Measurements from ENCODE around the gene PCED1B. TPM values are rescaled to one million over a fixed set of nuclear protein-coding genes. Genes with fewer than 3 reads are reported as not detected.
"Not testable (repeated sequence)": the region's sequence is repeated elsewhere in the genome, so short reads cannot be mapped to it uniquely, and the experiment has no call there.

Gene PCED1B
- polyA plus RNA-seq, 3 donors from 2014 or later, result 3.2 to 26.4 (median 7.4) TPM

DNA sequence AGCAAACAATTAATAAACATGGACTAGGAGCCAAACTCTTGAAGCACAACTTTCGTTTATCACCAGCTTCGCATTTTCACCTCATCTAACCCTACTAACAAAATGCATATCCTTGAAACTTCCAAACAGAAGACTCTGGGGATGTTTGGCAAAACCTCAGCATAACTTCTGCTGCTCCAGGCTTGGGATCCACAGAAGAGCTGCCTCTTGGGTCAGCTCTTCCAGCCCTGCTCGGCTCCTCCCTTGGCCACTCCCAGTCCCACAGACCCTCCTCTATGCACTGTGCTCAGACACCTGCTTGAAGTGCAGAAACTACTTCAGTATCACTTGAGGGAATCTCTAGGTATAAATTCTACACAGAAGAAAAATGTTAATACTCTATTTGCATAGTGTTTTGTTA is 110.3 kb downstream of the PCED1B start:
- H3K9me3 Mint-ChIP-seq, result peaks cover 0 to 3% (median 0%) of the 10 kb centered on the region in 6 donors
- H3K27me3 Mint-ChIP-seq (ENCODE audit: low read depth in 3 of 3), result peaks cover 2 to 6% (median 3%) of the 10 kb centered on the region in 3 donors
- H3K4me3 Mint-ChIP-seq, result peak overlapping the region in 1 of 5 donors; percentile 23
- peak overlapping the region; percentile 95 to 97 (median 96) for H3K27ac Mint-ChIP-seq
- no peak for DNase-seq
- peaks cover 21 to 32% (median 32%) of the 10 kb centered on the region in 3 donors for H3K36me3 Mint-ChIP-seq
- H3K4me1 Mint-ChIP-seq, result peaks cover 81 to 93% of the 10 kb centered on the region in 2 donors

DNA sequence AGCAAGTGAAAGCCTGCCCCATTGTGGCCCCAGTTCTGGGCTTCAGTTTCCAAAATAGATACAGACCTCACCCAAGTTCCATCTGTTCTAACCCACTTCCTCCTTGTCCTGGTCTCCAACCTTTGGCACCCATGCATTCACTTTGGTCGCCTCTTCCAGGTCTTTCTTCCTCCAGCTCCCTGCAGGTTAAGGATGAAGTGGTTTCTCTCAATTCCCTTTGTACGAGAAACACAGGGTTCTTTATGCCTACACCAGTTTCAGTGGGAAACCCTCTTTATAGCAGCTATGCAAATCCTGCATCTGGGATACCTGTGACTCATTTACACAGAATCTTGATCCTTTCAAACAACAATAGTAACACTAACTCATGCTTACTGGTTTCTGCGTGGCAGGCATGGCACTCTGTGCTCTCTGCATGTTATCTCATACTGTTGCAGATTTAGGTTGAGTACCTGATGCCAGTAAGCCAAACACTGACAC is 110.9 kb downstream of the PCED1B start:
- peak overlapping the region in 1 of 5 donors; percentile 36 for H3K4me3 Mint-ChIP-seq
- H3K27me3 Mint-ChIP-seq (ENCODE audit: low read depth in 3 of 3), result peaks cover 2 to 6% (median 3%) of the 10 kb centered on the region in 3 donors
- no peak for DNase-seq
- H3K36me3 Mint-ChIP-seq, result peaks cover 21 to 27% (median 27%) of the 10 kb centered on the region in 3 donors
- H3K4me1 Mint-ChIP-seq, result peaks cover 83 to 93% of the 10 kb centered on the region in 2 donors
- H3K27ac Mint-ChIP-seq, result peak overlapping the region; percentile 95 to 97 (median 96)
- H3K9me3 Mint-ChIP-seq, result peaks cover 0 to 3% (median 0%) of the 10 kb centered on the region in 6 donors

DNA sequence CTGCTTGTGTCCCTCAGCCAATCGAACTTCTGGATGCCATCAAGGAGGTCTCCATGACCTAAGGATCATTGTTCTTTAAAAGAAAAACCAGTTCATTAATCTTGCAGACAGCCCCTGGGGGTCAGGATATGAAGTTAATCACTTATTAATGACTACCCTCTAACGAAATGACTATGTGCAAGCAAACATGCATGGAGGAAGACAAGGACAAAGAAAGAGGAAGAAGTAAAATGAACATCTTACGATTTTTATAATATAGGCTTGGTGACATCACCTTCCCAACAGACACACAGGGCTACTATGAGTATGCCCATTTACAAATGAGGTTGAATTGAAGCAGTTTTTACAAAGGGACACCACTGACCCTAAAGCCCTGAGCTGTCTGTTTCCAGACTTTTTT is 111.5 kb downstream of the PCED1B start:
- peaks cover 86 to 98% of the 10 kb centered on the region in 2 donors for H3K4me1 Mint-ChIP-seq
- H3K9me3 Mint-ChIP-seq, result peaks cover 0 to 3% (median 0%) of the 10 kb centered on the region in 6 donors
- DNase-seq, result no peak
- peaks cover 21 to 27% (median 24%) of the 10 kb centered on the region in 3 donors for H3K36me3 Mint-ChIP-seq
- peaks cover 2 to 6% (median 3%) of the 10 kb centered on the region in 3 donors for H3K27me3 Mint-ChIP-seq (ENCODE audit: low read depth in 3 of 3)
- H3K27ac Mint-ChIP-seq, result peak overlapping the region; percentile 95 to 97 (median 96)
- peak overlapping the region; percentile 0 to 92 (median 52) for H3K4me3 Mint-ChIP-seq

DNA sequence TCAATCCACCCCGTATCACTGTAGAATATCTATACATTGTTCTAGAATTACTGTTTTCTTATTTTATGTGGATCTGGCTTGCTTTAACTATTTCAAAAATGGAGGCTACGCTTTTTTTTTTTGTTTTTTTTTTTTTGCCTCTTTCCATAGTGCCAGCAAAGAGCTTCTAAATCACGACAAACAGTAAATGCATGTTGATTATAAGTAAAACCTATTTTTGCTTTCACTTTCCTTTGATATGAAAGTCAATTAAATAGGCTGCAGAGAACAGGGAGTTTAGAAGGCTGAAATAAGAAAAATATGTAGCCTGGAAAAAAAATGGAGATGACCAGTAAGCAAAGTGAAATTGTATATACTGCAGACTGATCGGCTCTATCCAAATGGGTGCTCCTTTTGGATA is 112.6 kb downstream of the PCED1B start:
- Mint-ChIP-seq H3K27me3 (ENCODE audit: low read depth in 3 of 3) (peaks cover 2 to 6% (median 3%) of the 10 kb centered on the region in 3 donors), H3K36me3 (peaks cover 21 to 24% (median 21%) of the 10 kb centered on the region in 3 donors), H3K27ac (peak overlapping the region; percentile 95 to 97 (median 96))

DNA sequence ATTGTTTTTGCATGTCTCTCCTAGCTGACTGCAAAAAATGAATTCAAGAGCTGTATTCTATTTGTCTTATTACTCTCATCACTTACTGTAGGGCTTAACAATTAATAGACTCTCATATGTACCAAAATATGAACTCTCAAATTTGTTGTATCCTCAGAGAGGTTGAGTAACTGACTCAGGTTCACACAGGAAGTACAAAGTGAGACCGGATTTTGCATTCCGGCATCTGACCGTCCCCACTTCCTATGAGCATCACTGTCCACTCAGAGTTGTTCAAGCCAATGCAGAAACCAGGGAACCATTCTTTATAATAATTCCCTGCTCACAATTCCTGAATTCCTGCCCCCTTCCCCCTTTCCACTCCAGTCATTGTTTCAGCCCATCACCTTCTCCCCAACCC is 113.6 kb downstream of the PCED1B start:
- peak overlapping the region; percentile 95 to 97 (median 96) for H3K27ac Mint-ChIP-seq
- peaks cover 16 to 20% (median 20%) of the 10 kb centered on the region in 3 donors for H3K36me3 Mint-ChIP-seq
- peaks cover 0 to 3% (median 0%) of the 10 kb centered on the region in 6 donors for H3K9me3 Mint-ChIP-seq
- peaks cover 2 to 6% (median 3%) of the 10 kb centered on the region in 3 donors for H3K27me3 Mint-ChIP-seq (ENCODE audit: low read depth in 3 of 3)
- peaks cover 76 to 87% of the 10 kb centered on the region in 2 donors for H3K4me1 Mint-ChIP-seq
- peak overlapping the region; percentile 79 to 92 (median 82) for H3K4me3 Mint-ChIP-seq
- peak; percentile 55 to 58 (median 56) for DNase-seq

More for the DNA sequence above, 112.6 kb downstream of the PCED1B start:
- Mint-ChIP-seq H3K4me3 (peak overlapping the region; percentile 79 to 92 (median 84)), H3K4me1 (peaks cover 79 to 90% of the 10 kb centered on the region in 2 donors), H3K9me3 (peaks cover 0 to 3% (median 0%) of the 10 kb centered on the region in 6 donors)
- DNase-seq, result peak in 2 of 3 donors; percentile 34 to 40

DNA sequence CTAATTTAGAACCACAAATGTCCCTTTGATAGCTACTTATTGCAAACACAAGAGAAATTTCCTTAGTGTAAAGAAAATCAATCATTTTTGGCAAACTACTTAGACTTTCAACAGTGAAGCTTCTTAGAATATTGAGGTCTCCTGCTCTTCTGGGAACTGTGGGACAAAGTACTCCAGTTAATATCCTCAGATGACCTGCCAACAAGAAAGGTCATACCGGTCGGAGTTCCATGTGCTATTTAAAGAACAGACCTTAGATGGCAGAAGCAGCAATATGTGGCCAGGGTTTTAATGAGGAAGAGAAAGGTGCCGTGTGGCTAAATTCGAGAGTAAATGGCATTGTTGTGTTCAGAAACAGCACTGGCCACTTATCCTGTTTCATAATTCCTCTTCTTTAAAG is 115.1 kb downstream of the PCED1B start:
- Mint-ChIP-seq H3K36me3 (peaks cover 11 to 18% (median 14%) of the 10 kb centered on the region in 3 donors), H3K9me3 (peaks cover 0 to 3% (median 0%) of the 10 kb centered on the region in 6 donors), H3K27me3 (ENCODE audit: low read depth in 3 of 3) (peaks cover 2 to 6% (median 3%) of the 10 kb centered on the region in 3 donors), H3K4me3 (peak overlapping the region; percentile 41 to 91 (median 80)), H3K4me1 (peaks cover 69 to 87% of the 10 kb centered on the region in 2 donors), H3K27ac (peak overlapping the region; percentile 84 to 97 (median 96))
- no peak for DNase-seq

DNA sequence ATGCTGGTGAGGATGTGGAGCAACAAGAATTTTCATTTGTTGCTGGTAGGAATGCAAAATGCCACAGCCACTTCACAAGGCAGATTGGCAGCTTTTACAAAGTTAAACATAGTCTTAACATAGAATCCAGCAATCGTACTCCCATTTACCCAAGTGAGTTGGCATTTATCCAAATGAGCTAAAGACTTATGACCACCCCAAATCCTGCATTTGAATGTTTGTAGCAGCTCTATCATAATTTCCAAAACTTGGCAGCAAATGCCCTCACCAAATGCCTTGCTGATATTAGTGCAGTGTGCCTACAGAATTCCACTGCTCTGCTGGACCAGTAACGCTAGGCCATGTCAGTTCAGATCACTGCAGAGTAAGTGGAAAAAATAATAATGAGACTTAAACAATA is 121.0 kb downstream of the PCED1B start:
- Mint-ChIP-seq H3K9me3 (no peaks in the 10 kb centered on the region), H3K4me1 (peaks cover 48 to 72% of the 10 kb centered on the region in 2 donors), H3K27me3 (ENCODE audit: low read depth in 3 of 3) (no peaks in the 10 kb centered on the region), H3K27ac (peak overlapping the region; percentile 31 to 79 (median 63)), H3K4me3 (no peak overlapping the region), H3K36me3 (peaks cover 18 to 36% (median 20%) of the 10 kb centered on the region in 3 donors)
- DNase-seq, result no peak

DNA sequence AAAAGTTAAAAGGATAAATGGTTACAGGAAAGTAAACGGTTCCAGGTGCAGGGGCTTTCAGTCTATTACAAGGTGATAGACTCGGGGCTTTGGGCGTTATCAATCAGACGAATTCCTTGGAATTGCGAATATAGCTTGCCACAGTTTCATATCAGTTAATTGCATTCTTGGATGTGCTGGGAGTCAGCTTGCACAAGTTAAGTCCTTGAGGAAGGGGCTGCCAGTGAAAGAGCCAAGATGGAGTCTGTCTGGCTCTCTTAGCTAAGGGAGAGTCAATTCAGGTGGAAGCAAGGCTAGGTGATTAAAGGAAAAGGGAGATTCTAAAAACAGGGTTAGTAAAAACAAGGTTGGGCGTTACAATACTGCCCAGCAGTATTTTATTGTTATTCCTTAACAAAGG is 121.8 kb downstream of the PCED1B start:
- H3K4me3 Mint-ChIP-seq; DNase-seq; H3K27me3 Mint-ChIP-seq (ENCODE audit: low read depth in 3 of 3); H3K9me3 Mint-ChIP-seq: not testable (repeated sequence)
- peak overlapping the region in 4 of 6 donors; percentile 31 to 74 (median 37) for H3K27ac Mint-ChIP-seq
- peaks cover 52 to 72% of the 10 kb centered on the region in 2 donors for H3K4me1 Mint-ChIP-seq
- peaks cover 24 to 44% (median 27%) of the 10 kb centered on the region in 3 donors for H3K36me3 Mint-ChIP-seq

DNA sequence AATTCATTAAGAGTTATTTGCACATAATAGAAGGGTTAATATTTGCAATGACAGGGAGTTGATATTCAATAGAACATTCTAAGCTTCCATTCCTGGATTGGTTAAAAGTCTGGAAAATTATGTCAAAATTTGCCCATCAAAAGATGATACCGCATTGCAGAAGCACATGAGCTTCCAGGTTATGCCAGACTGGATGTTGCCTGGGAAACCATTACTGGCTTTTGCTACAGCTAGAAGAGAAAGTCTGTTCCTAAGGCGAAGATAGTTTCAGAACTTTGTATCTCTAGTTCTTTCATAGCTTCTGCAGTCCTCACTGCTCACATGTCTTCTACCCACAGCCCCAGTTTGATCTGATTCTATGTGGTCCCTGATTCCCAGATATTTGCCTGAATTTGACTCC is 122.8 kb downstream of the PCED1B start:
- Mint-ChIP-seq H3K36me3 (peaks cover 30 to 49% (median 30%) of the 10 kb centered on the region in 3 donors), H3K27me3 (ENCODE audit: low read depth in 3 of 3) (peaks cover 0 to 4% (median 0%) of the 10 kb centered on the region in 3 donors), H3K4me3 (no peak overlapping the region), H3K9me3 (no peaks in the 10 kb centered on the region), H3K27ac (peak overlapping the region in 5 of 6 donors; percentile 68 to 88 (median 78)), H3K4me1 (peaks cover 61 to 81% of the 10 kb centered on the region in 2 donors)
- no peak for DNase-seq

DNA sequence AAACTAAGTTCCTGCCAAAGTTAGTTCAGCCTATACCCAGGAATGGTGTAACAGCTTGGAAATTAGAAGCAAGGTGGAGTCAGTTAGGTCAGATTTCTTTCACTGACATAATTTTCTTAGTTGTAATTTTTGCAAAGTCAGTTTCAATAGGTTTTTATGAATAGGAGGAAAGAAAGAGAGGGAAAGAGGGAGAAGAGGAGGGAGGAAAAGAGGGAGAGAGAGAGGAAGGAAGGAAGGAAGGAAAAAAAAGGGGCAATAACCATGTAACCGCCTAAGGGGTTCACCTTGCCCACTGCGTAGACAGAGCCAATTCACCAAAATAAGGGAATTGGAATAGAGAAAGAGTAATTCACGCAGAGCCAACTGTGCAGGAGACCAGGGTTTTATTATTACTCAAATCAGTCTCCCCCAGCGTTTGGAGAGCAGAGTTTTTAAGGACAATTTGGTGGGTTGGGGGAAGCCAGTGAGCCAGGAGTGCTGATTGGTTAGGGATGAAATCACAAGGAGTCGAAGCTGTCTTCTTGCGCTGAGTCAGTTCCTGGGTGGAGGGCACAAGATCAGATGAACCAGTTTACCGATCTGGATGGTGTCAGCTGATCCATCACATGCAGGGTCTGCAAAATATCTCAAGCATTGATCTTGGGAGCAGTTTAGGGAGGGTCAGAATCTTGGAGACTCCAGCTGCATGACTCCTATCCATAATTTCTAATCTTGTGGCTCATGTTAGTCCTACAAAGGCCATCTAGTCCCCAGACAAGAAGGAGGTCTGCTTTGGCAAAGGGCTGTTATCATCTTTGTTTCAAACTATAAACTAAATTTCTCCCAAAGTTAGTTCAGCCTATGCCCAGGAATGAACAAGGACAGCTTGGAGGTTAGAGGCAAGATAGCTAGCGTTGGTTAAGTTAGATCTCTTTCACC is 126.4 kb downstream of the PCED1B start:
- Mint-ChIP-seq H3K4me1 (peaks cover 75 to 85% of the 10 kb centered on the region in 2 donors), H3K27me3 (ENCODE audit: low read depth in 3 of 3) (peaks cover 0 to 4% (median 1%) of the 10 kb centered on the region in 3 donors), H3K36me3 (peaks cover 40 to 54% (median 41%) of the 10 kb centered on the region in 3 donors), H3K27ac (peak overlapping the region; percentile 90 to 98 (median 93)), H3K4me3 (peak overlapping the region; percentile 67 to 87 (median 81)), H3K9me3 (no peaks in the 10 kb centered on the region)
- no peak for DNase-seq

DNA sequence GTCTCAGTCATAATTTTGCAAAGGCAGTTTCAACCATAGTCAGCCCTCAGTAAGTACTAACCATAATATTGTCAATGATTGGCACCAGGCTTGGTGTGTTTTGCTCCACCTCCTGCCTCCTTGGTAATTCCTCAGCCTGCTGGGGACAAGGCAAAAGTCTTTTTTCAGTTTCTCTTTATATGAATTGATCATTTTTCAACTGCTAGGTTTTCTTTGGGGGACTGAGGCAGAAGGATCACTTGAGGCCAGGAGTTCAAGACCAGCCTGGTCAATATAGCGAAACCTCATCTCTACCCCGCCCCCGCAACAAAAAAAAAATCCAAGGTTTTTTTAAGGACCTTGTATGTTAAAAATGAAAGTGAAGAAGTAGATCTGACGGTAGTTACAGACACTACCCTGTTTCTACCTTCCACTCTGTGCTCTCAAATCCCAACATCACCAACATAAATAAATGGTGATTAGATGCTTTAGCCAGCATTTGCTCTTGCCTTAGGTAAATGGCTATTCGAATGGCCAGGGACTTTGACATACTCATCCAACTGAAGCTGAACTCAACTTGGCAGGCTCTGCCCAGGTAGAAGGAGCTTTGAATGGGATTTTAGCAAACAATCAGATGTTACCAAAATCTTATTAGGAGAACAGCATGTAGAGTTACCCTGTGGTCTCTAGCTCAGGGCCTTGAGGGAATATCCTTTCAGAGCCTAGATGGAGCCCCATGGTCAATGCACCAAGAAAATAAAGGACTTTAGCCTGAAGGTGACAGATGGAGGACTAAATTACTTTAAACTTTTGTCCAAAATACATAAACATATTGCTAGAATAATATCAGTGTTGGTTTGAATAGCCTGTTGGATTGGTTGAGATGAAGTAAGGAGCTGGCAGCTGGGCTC is 127.3 kb downstream of the PCED1B start:
- no peaks in the 10 kb centered on the region for H3K9me3 Mint-ChIP-seq
- H3K36me3 Mint-ChIP-seq, result peaks cover 38 to 52% (median 41%) of the 10 kb centered on the region in 3 donors
- H3K27me3 Mint-ChIP-seq (ENCODE audit: low read depth in 3 of 3), result peaks cover 0 to 4% (median 1%) of the 10 kb centered on the region in 3 donors
- H3K27ac Mint-ChIP-seq, result peak overlapping the region; percentile 90 to 98 (median 93)
- H3K4me1 Mint-ChIP-seq, result peaks cover 79 to 88% of the 10 kb centered on the region in 2 donors
- peak overlapping the region; percentile 67 to 87 (median 81) for H3K4me3 Mint-ChIP-seq
- DNase-seq, result no peak

DNA sequence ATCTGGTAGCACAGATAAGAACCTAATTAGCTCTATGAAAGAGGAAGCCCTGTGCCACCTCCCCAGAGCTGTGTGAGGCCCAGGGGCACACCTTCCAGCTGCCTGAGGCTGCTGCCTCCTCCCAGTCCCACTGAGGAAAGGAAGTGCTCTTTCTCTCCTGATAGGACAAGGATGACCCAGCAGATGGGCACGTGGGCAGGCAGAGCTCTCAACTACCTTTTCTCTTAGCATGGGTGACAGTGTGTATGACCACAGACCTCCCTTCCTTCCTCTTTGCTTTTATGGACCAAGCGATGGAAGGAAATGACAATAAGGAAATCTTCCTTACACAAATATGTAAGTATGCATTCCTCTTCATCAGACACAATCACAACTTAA is 127.9 kb downstream of the PCED1B start:
- H3K4me3 Mint-ChIP-seq, result peak overlapping the region; percentile 67 to 87 (median 81)
- H3K36me3 Mint-ChIP-seq, result peaks cover 38 to 55% (median 41%) of the 10 kb centered on the region in 3 donors
- H3K27ac Mint-ChIP-seq, result peak overlapping the region; percentile 90 to 98 (median 93)
- peaks cover 81 to 89% of the 10 kb centered on the region in 2 donors for H3K4me1 Mint-ChIP-seq
- H3K27me3 Mint-ChIP-seq (ENCODE audit: low read depth in 3 of 3), result peaks cover 0 to 4% (median 1%) of the 10 kb centered on the region in 3 donors
- H3K9me3 Mint-ChIP-seq, result no peaks in the 10 kb centered on the region
- DNase-seq, result peak; percentile 51 to 57 (median 53)
